ENCODE results near the gene CTIF. TPM values are rescaled to one million over a fixed set of nuclear protein-coding genes. Genes with fewer than 3 reads are reported as not detected.

Gene CTIF
- total RNA-seq, 1 donor from 2014 or later, result 26.4 TPM

DNA sequence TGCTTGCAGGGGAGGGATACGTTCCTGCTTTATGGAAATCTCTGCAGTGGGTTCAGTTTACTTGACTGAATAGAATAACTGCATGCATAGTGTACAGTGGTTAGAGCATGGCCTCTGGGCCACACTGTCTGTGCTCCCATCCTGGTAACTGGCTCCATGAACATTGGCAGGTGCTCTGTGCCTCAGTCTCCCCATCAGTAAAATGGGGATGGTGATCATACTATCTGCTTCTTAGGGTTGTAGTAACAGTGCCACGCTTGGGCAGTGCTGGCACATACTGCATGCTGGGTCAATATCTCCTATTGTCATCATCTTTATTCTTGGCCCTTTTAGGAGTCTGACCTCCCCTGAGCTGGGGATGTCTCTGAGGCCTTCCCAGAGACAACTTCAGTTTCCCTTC lies 117.3 kb downstream of the CTIF start:
- Mint-ChIP-seq H3K4me1 (ENCODE audit: low read depth) (peaks cover 2% of the 10 kb centered on the region), H3K4me3 (ENCODE audit: low read depth) (no peak overlapping the region), H3K36me3 (ENCODE audit: insufficient read depth) (peaks cover 1% of the 10 kb centered on the region), H3K27me3 (no peaks in the 10 kb centered on the region), H3K9me3 (ENCODE audit: low read depth) (peaks cover 10% of the 10 kb centered on the region), H3K27ac (no peak overlapping the region)
- DNase-seq (ENCODE audit: low spot score, unreplicated experiment), result no peak
- TF ChIP-seq, protein P1, sequence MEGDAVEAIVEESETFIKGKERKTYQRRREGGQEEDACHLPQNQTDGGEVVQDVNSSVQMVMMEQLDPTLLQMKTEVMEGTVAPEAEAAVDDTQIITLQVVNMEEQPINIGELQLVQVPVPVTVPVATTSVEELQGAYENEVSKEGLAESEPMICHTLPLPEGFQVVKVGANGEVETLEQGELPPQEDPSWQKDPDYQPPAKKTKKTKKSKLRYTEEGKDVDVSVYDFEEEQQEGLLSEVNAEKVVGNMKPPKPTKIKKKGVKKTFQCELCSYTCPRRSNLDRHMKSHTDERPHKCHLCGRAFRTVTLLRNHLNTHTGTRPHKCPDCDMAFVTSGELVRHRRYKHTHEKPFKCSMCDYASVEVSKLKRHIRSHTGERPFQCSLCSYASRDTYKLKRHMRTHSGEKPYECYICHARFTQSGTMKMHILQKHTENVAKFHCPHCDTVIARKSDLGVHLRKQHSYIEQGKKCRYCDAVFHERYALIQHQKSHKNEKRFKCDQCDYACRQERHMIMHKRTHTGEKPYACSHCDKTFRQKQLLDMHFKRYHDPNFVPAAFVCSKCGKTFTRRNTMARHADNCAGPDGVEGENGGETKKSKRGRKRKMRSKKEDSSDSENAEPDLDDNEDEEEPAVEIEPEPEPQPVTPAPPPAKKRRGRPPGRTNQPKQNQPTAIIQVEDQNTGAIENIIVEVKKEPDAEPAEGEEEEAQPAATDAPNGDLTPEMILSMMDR (IDR thresholded peaks at IDR 0.05; ENCODE audit: unreplicated experiment), result no peak

DNA sequence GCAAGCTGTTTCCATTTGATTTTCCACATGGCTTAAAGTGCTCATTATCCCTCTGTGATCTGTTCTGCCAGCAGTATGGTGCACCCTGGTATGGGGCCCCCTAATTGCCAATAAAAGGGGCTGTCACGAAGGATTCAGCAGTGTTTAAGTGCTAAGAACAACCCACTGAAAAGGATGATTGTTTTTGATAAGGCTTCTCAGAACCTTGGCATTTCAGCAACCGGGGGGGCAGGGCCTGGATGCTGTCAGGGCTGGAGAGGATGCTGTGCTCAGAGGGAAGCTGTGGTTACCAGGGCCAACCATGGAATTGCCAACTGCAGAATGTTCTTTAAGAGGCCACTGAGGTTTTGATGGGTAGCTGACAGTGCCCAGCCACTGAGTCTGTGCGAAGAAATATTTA lies 117.8 kb downstream of the CTIF start:
- Mint-ChIP-seq H3K27ac (no peak overlapping the region), H3K9me3 (ENCODE audit: low read depth) (peaks cover 9% of the 10 kb centered on the region), H3K4me3 (ENCODE audit: low read depth) (no peak overlapping the region), H3K27me3 (no peaks in the 10 kb centered on the region), H3K36me3 (ENCODE audit: insufficient read depth) (peaks cover 1% of the 10 kb centered on the region), H3K4me1 (ENCODE audit: low read depth) (peaks cover 6% of the 10 kb centered on the region)
- no peak for DNase-seq (ENCODE audit: low spot score, unreplicated experiment)
- TF ChIP-seq, protein P1 (IDR thresholded peaks at IDR 0.05; ENCODE audit: unreplicated experiment), result no peak

DNA sequence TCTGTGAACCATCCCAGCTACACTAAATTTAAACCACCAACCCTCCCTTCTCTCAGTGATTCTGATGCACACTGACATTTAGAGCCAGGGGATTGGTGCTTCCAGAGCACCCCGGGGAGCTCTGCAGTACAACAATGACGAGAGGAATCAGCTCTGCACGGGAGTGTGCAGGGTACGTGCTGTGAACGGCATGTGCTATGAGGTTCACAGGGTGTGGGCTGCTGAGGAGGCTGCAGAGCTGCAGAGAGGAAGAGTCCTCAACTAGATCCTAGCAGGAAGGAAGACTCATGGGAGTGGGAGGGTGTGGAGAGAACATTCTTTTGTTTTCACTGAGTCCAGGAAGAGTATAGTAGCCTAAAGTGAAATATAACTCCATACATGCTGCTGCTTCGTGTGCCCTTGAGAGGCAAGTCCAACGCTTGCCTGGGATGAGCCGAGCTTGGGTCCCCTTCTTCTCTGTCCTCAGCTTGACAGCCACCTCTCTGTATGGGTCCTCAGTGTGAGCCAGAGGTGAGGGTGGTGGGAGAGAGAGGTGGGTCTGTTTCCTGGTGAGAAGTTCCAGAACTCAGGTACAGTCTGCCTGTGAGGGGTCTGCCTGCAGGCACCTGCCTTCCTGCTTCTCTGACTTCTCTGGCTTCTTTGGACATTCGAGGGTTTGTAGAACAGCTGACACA lies 118.8 kb downstream of the CTIF start:
- no peak for DNase-seq (ENCODE audit: low spot score, unreplicated experiment)
- H3K36me3 Mint-ChIP-seq (ENCODE audit: insufficient read depth), result peaks cover 1% of the 10 kb centered on the region
- TF ChIP-seq, protein P1 (IDR thresholded peaks at IDR 0.05; ENCODE audit: unreplicated experiment), result no peak
- peaks cover 15% of the 10 kb centered on the region for H3K4me1 Mint-ChIP-seq (ENCODE audit: low read depth)
- H3K4me3 Mint-ChIP-seq (ENCODE audit: low read depth), result no peak overlapping the region
- H3K9me3 Mint-ChIP-seq (ENCODE audit: low read depth), result peaks cover 6% of the 10 kb centered on the region
- no peaks in the 10 kb centered on the region for H3K27me3 Mint-ChIP-seq
- no peak overlapping the region for H3K27ac Mint-ChIP-seq

DNA sequence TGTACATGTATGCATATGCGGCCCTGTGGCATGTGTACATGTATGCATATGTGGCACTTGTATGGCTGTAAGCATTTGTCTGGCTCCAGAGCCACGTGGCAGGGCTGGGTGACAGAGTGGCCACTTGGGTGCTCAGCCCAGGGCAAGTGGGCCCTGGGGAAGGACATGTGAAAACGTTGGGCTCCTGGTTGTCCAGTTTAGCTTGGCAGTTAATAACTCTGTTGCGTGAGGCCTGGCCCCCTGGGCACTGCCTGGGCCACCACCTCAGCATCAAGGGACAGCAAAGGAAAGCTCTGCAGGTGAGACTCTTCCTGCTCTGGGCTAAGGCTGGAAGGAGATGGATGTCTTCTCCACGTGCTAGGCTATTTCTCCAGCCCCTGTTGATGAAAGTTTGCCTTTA lies 119.9 kb downstream of the CTIF start:
- peaks cover 20% of the 10 kb centered on the region for H3K4me1 Mint-ChIP-seq (ENCODE audit: low read depth)
- TF ChIP-seq, protein P1 (IDR thresholded peaks at IDR 0.05; ENCODE audit: unreplicated experiment), result no peak
- H3K4me3 Mint-ChIP-seq (ENCODE audit: low read depth), result no peak overlapping the region
- no peak for DNase-seq (ENCODE audit: low spot score, unreplicated experiment)
- H3K9me3 Mint-ChIP-seq (ENCODE audit: low read depth), result no peaks in the 10 kb centered on the region
- no peaks in the 10 kb centered on the region for H3K27me3 Mint-ChIP-seq
- H3K27ac Mint-ChIP-seq, result no peak overlapping the region
- H3K36me3 Mint-ChIP-seq (ENCODE audit: insufficient read depth), result no peaks in the 10 kb centered on the region

DNA sequence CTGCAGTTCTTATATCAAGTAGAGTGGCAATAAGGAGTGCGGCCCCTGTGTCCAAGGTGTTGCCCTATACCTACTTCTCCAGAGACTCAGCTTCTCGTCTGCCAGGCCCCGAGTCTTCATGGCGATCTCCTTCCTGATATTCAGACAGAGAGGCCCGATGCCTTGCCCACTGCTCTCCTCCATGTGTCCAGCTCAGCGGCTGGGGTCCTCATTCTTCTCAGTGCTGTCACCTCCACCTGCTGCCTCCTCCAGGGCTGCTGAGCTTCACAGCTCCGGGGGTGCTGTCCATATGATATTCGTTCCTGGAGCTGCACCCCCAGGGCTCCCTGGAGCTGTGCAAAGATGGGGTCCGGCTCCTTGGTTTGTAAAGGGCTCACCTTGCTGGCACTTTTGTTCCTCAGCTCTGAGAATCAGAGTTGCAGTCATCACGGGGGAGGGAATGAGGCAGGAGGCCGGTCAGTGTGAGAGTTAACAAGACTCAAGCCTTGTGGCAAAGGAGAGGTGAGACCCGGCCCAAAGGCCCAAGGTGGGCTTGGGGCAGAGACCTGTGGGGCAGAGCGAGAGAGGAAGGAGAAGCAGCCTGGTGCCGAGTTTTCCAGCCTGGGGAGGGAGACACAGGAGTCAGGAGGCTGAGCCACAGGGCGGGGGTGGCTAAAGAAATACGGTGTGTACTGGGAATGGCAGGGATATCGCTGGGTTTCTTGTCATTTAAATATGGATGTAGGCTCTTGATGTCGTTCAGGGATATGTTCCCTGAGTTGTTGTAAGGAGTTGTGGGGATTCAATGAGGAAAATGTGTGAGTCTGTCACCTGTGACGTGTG lies 120.6 kb downstream of the CTIF start:
- TF ChIP-seq, protein P1 (IDR thresholded peaks at IDR 0.05; ENCODE audit: unreplicated experiment), result no peak
- H3K27me3 Mint-ChIP-seq, result no peaks in the 10 kb centered on the region
- no peaks in the 10 kb centered on the region for H3K9me3 Mint-ChIP-seq (ENCODE audit: low read depth)
- no peak for DNase-seq (ENCODE audit: low spot score, unreplicated experiment)
- H3K4me3 Mint-ChIP-seq (ENCODE audit: low read depth), result no peak overlapping the region
- H3K4me1 Mint-ChIP-seq (ENCODE audit: low read depth), result peaks cover 20% of the 10 kb centered on the region
- no peaks in the 10 kb centered on the region for H3K36me3 Mint-ChIP-seq (ENCODE audit: insufficient read depth)
- no peak overlapping the region for H3K27ac Mint-ChIP-seq
